Measurements from ENCODE around the gene NRG3. TPM values are rescaled to one million over a fixed set of nuclear protein-coding genes. Genes with fewer than 3 reads are reported as not detected.

NRG3 gene
- total and polyA plus RNA-seq, 3 donors from 2014 or later, result 2.7 to 3.9 (median 2.7) TPM

DNA sequence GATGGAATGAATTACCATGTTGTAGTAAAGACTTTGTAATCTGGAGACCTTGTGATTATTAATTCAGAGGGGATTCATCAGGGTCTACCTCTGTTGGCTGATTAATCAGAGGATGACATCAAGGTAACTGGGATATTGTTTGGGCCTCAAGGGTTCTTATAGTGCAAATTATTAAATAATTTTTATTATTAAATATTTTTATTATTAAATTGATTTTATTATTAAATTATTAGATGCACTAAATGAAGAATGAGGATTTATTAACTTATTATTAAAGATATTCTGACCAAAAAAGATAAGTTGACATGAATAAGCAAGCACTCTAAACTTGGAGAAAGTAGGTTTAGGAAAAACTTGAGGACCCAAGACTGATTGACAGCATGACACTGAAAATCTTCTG, 661.7 kb downstream of the NRG3 start:
- H3K9me3 ChIP-seq, result no peaks in the 10 kb centered on the region
- no peak overlapping the region for H3K27ac ChIP-seq
- DNase-seq, result no peak
- TF ChIP-seq, protein P1, sequence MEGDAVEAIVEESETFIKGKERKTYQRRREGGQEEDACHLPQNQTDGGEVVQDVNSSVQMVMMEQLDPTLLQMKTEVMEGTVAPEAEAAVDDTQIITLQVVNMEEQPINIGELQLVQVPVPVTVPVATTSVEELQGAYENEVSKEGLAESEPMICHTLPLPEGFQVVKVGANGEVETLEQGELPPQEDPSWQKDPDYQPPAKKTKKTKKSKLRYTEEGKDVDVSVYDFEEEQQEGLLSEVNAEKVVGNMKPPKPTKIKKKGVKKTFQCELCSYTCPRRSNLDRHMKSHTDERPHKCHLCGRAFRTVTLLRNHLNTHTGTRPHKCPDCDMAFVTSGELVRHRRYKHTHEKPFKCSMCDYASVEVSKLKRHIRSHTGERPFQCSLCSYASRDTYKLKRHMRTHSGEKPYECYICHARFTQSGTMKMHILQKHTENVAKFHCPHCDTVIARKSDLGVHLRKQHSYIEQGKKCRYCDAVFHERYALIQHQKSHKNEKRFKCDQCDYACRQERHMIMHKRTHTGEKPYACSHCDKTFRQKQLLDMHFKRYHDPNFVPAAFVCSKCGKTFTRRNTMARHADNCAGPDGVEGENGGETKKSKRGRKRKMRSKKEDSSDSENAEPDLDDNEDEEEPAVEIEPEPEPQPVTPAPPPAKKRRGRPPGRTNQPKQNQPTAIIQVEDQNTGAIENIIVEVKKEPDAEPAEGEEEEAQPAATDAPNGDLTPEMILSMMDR (IDR thresholded peaks at IDR 0.05), result no peak
- no peak for TF ChIP-seq POLR2A (IDR thresholded peaks at IDR 0.05)
- H3K4me3 ChIP-seq, result no peak overlapping the region
- no peaks in the 10 kb centered on the region for H3K36me3 ChIP-seq (ENCODE audit: low read depth, missing control alignments)
- H3K4me1 ChIP-seq, result no peaks in the 10 kb centered on the region
- intact Hi-C loops (cut with DNase I; ENCODE audit: low total_unique reads), result no loop called here
- H3K27me3 ChIP-seq, result no peaks in the 10 kb centered on the region

DNA sequence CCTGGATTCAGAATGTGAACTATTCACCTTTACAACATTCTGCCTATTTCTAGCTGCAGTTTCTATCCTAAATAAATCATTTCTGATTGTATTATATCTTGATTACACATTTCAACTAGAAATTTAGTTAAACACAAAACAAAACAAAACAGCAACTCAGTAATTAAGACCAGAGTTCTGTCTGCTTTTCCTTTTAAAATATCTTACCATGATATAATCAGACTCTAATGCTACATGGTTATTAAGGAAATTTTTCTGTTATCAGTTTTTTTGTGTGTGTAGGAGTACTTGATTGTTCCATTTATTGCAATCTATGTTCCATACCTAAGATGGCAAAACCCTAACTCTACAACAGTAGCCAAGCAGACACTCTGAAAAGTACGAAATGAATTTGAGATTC, 663.3 kb downstream of the NRG3 start:
- DNase-seq, result no peak

DNA sequence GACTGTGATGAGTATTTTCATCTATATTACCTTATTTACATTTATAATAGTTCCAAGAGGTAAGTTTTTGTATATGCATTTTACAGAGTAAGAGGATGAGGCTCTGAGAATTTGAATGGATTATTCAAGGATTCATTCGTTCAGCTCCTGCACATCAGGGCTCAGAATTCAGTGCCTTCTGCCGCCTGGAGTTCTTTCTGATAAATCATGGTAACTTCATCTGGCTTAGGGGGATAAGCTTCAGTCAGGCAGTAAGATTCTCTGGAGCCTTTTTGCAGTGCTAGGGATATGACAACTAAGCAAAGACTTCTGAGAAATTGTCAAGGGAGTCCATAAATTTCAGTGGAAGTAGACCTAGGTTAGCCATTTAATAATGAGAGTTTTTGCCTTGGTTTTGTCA, 668.6 kb downstream of the NRG3 start:
- Histone ChIP-seq H3K4me1 (no peaks in the 10 kb centered on the region), H3K27ac (no peak overlapping the region), H3K4me3 (no peak overlapping the region), H3K27me3 (no peaks in the 10 kb centered on the region), H3K9me3 (no peaks in the 10 kb centered on the region), H3K36me3 (ENCODE audit: low read depth, missing control alignments) (no peaks in the 10 kb centered on the region)
- TF ChIP-seq, protein P1 (IDR thresholded peaks at IDR 0.05), result no peak
- no peak for TF ChIP-seq POLR2A (IDR thresholded peaks at IDR 0.05)
- WGBS, 2 donors, result 82 to 87% methylated on average over 2 of the region's 2 CpGs
- intact Hi-C loops (cut with DNase I; ENCODE audit: low total_unique reads), result no loop called here
- no peak for DNase-seq

More for the DNA sequence above, 663.3 kb downstream of the NRG3 start:
- TF ChIP-seq, protein P1 (IDR thresholded peaks at IDR 0.05), result no peak
- no peak for TF ChIP-seq POLR2A (IDR thresholded peaks at IDR 0.05)
- intact Hi-C loops (cut with DNase I; ENCODE audit: low total_unique reads), result no loop called here
- no peak overlapping the region for H3K4me3 ChIP-seq
- no peak overlapping the region for H3K27ac ChIP-seq
- no peaks in the 10 kb centered on the region for H3K9me3 ChIP-seq
- no peaks in the 10 kb centered on the region for H3K4me1 ChIP-seq
- H3K36me3 ChIP-seq (ENCODE audit: low read depth, missing control alignments), result no peaks in the 10 kb centered on the region
- no peaks in the 10 kb centered on the region for H3K27me3 ChIP-seq
- WGBS, 2 donors, result 61 to 69% methylated on average over 1 of the region's 1 CpG

DNA sequence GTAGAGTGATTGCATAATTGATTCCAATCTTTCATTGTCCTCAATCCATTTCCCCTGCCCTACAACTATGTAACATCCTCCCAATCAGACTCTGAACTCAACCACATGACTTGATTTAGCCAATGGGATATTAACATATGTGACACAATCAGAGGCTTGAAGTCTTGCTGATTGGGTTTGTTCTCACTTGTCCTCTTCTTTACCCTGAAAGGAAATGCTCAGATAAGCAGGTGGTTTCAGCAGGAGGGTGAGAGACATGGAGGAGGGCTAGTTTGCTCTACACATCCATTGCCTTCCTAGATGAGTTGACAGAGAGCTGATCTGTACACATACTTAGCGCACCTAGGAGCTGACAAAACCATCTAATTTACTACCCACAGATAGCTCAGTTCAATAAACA, 669.4 kb downstream of the NRG3 start:
- no peak overlapping the region for H3K27ac ChIP-seq
- H3K27me3 ChIP-seq, result no peaks in the 10 kb centered on the region
- intact Hi-C loops (cut with DNase I; ENCODE audit: low total_unique reads), result no loop called here
- no peak for DNase-seq
- H3K36me3 ChIP-seq (ENCODE audit: low read depth, missing control alignments), result no peaks in the 10 kb centered on the region
- no peaks in the 10 kb centered on the region for H3K4me1 ChIP-seq
- no peaks in the 10 kb centered on the region for H3K9me3 ChIP-seq
- WGBS, 2 donors, result 91 to 92% methylated on average over 1 of the region's 1 CpG
- no peak for TF ChIP-seq POLR2A (IDR thresholded peaks at IDR 0.05)
- H3K4me3 ChIP-seq, result no peak overlapping the region

DNA sequence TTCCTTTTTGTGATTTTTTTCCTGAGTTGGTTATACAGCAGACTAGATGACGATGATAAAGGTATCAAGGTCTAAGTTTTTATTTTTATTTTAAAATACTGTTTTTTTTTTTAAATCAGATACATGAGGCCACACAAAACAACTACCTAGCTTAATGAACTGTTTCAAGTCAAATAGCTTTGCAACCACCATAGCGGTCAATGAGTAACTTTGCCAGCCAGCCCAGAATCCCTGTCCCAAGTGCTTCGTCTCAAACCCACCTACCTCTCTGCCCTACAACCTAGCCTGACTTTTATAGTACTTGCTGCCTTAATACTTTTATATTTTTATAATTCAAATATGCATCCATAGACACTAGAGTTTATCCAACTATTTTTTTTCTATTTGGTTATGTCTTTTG, 676.5 kb downstream of the NRG3 start:
- Histone ChIP-seq H3K36me3 (ENCODE audit: low read depth, missing control alignments) (no peaks in the 10 kb centered on the region), H3K4me3 (no peak overlapping the region), H3K9me3 (no peaks in the 10 kb centered on the region), H3K4me1 (no peaks in the 10 kb centered on the region), H3K27ac (no peak overlapping the region), H3K27me3 (no peaks in the 10 kb centered on the region)
- no peak for DNase-seq
- WGBS, 2 donors, result 92 to 94% methylated on average over 3 of the region's 3 CpGs
- intact Hi-C loops (cut with DNase I; ENCODE audit: low total_unique reads), result no loop called here
- TF ChIP-seq POLR2A (IDR thresholded peaks at IDR 0.05), result no peak
- TF ChIP-seq, protein P1 (IDR thresholded peaks at IDR 0.05), result no peak

All from testis (tissue), 3 donors.